Activated T-cell treated with anti-CD3 and anti-CD28 coated beads for 1 hour (primary cell): ENCODE data around the gene TIAL1.
"Not testable (repeated sequence)": the region's sequence is repeated elsewhere in the genome, so short reads cannot be mapped to it uniquely, and the experiment has no call there.

Source experiments
- DNase-seq: peaks from one replicate; pipeline ENCODE4 v3.0.0-alpha.2; 2020; ENCODE audit warnings: low read depth

The TIAL1 gene

GRCh38 chr10:119528663-119529237 lies 68.0 kb downstream of the TIAL1 start:
- DNase-seq, result not testable (repeated sequence)

GRCh38 chr10:119526621-119527592 lies 69.9 kb downstream of the TIAL1 start:
- DNase-seq, result no peak

- DNase-seq, result no peak
These were observed 70.6 kb downstream of the TIAL1 start for GRCh38 chr10:119526149-119526548.

GRCh38 chr10:119525116-119525515 lies 71.6 kb downstream of the TIAL1 start:
- no peak for DNase-seq

- no peak for DNase-seq
These were observed 72.1 kb downstream of the TIAL1 start for GRCh38 chr10:119524720-119525070.

GRCh38 chr10:119523895-119524719 lies 72.7 kb downstream of the TIAL1 start:
- DNase-seq, result no peak
